ENCODE results near the gene DOK1. TPM values are rescaled to one million over a fixed set of nuclear protein-coding genes. Genes with fewer than 3 reads are reported as not detected.
A peak's percentile ranks its signal among the peaks of the same experiment; 100 is the strongest.

Gene DOK1
- total RNA-seq, 1 experiment from 2014 or later, result 3.4 TPM

DNA sequence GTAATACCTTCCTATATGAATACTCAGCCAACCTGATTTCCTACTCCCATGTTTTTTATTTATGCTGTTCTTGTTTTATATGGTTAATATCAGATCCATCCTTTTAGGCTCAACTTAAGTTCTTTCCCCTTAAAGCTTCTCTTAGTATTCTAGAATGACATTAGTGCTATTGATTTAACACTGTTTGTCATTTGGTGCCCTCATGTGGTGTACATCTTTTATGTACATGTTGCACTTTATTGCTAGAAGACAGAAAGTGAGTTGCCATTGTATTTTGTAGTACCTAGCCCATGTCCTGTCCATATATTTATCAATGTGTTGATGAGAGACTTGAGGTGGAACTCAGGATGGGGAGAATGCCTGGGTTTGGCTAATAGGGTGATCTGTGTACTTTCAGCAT, 22.3 kb upstream of the DOK1 start:
- H3K4me1 Mint-ChIP-seq (ENCODE audit: insufficient read depth, unreplicated experiment), result peaks cover 28% of the 10 kb centered on the region
- H3K27ac Mint-ChIP-seq (ENCODE audit: low read depth, unreplicated experiment), result peak overlapping the region; percentile 20
- ChIA-PET POLR2A (interaction anchor here (0.6 to 8.1 kb wide), 9 partner anchors 25 to 243 kb away, joined by 3 to 135 read pairs (median 4); partner anchors contain the start of genes CCDC142, PCGF1, TTC31 and WBP1), CTCF (interaction anchor here (0.5 to 7.3 kb wide), 20 partner anchors 10 to 170 kb away, joined by 3 to 80 read pairs (median 5); partner anchors contain the start of genes CCDC142, PCGF1 and TTC31)
- TF ChIP-seq CTCF (IDR thresholded peaks at IDR 0.05; ENCODE audit: unreplicated experiment), result peak; percentile 34
- intact Hi-C loops (cut with micrococcal nuclease), result loop anchor here (1.0 to 5.0 kb wide), 3 partner anchors 49 to 195 kb away; partner anchors contain the start of gene TTC31
- H3K36me3 Mint-ChIP-seq (ENCODE audit: insufficient read depth, unreplicated experiment), result peaks cover 9% of the 10 kb centered on the region
- peak; percentile 48 for DNase-seq (ENCODE audit: unreplicated experiment)
- no TSS peak for BruUV-seq (replicated peaks)
- H3K27me3 Mint-ChIP-seq (ENCODE audit: insufficient read depth, unreplicated experiment), result no peaks in the 10 kb centered on the region
- peak overlapping the region; percentile 24 for H3K4me3 Mint-ChIP-seq (ENCODE audit: unreplicated experiment)
- H3K9me3 Mint-ChIP-seq (ENCODE audit: unreplicated experiment), result no peaks in the 10 kb centered on the region

GRCh38 chr2:74533464-74533863, 21.1 kb upstream of the DOK1 start:
- no peak for TF ChIP-seq CTCF (IDR thresholded peaks at IDR 0.05; ENCODE audit: unreplicated experiment)
- Mint-ChIP-seq H3K4me3 (ENCODE audit: unreplicated experiment) (no peak overlapping the region), H3K27ac (ENCODE audit: low read depth, unreplicated experiment) (no peak overlapping the region), H3K27me3 (ENCODE audit: insufficient read depth, unreplicated experiment) (no peaks in the 10 kb centered on the region), H3K9me3 (ENCODE audit: unreplicated experiment) (no peaks in the 10 kb centered on the region), H3K4me1 (ENCODE audit: insufficient read depth, unreplicated experiment) (peaks cover 19% of the 10 kb centered on the region), H3K36me3 (ENCODE audit: insufficient read depth, unreplicated experiment) (peaks cover 4% of the 10 kb centered on the region)
- no peak for DNase-seq (ENCODE audit: unreplicated experiment)
- intact Hi-C loops (cut with micrococcal nuclease), result loop anchor here (5.0 kb wide), 1 partner anchor 196 kb away; no protein-coding TSS in a partner anchor
- no TSS peak for BruUV-seq (replicated peaks)
- ChIA-PET POLR2A (interaction anchor here (4.7 to 8.1 kb wide), 2 partner anchors 27 to 54 kb away, joined by 34 to 135 read pairs; partner anchors contain the start of gene PCGF1), CTCF (interaction anchor here (0.6 to 3.8 kb wide), 12 partner anchors 12 to 78 kb away, joined by 3 to 71 read pairs (median 5); partner anchors contain the start of genes CCDC142 and TTC31)

DNA sequence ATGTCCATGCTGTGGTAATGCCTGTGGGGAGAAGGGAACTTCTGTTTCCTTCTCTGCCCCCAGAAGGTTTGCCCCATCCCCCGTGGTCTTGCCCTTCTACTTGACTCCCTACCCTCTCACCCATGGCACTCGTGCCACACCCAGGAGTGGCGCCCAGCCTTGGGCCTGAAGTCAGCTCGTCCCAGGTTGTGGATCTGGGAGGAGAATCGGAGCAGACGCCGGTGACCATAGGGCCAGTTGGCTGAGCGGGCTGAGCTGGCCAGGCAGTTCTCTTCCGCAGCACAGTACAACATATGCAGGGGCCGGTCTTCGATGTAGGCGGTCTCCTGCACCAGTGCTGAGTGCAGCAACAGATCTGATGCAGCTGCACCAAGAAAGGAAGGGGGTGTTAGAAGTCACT, 20.1 kb upstream of the DOK1 start:
- Mint-ChIP-seq H3K4me3 (ENCODE audit: unreplicated experiment) (no peak overlapping the region), H3K4me1 (ENCODE audit: insufficient read depth, unreplicated experiment) (peaks cover 18% of the 10 kb centered on the region), H3K9me3 (ENCODE audit: unreplicated experiment) (no peaks in the 10 kb centered on the region), H3K27ac (ENCODE audit: low read depth, unreplicated experiment) (no peak overlapping the region), H3K36me3 (ENCODE audit: insufficient read depth, unreplicated experiment) (peaks cover under 1% of the 10 kb centered on the region), H3K27me3 (ENCODE audit: insufficient read depth, unreplicated experiment) (no peaks in the 10 kb centered on the region)
- ChIA-PET CTCF (interaction anchor here (0.7 to 1.5 kb wide), 5 partner anchors 11 to 54 kb away, joined by 3 to 8 read pairs (median 5); partner anchors contain the start of genes CCDC142 and TTC31), POLR2A (no interaction called here)
- no peak for TF ChIP-seq CTCF (IDR thresholded peaks at IDR 0.05; ENCODE audit: unreplicated experiment)
- DNase-seq (ENCODE audit: unreplicated experiment), result no peak
- BruUV-seq (replicated peaks), result no TSS peak
- intact Hi-C loops (cut with micrococcal nuclease), result loop anchor here (5.0 kb wide), 1 partner anchor 197 kb away; no protein-coding TSS in a partner anchor

GRCh38 chr2:74535440-74535965, 19.0 kb upstream of the DOK1 start:
- Mint-ChIP-seq H3K9me3 (ENCODE audit: unreplicated experiment) (no peaks in the 10 kb centered on the region), H3K36me3 (ENCODE audit: insufficient read depth, unreplicated experiment) (no peaks in the 10 kb centered on the region), H3K4me1 (ENCODE audit: insufficient read depth, unreplicated experiment) (peaks cover 18% of the 10 kb centered on the region), H3K4me3 (ENCODE audit: unreplicated experiment) (no peak overlapping the region), H3K27ac (ENCODE audit: low read depth, unreplicated experiment) (no peak overlapping the region), H3K27me3 (ENCODE audit: insufficient read depth, unreplicated experiment) (no peaks in the 10 kb centered on the region)
- DNase-seq (ENCODE audit: unreplicated experiment), result no peak
- CTCF ChIA-PET, result interaction anchor here (0.6 to 0.9 kb wide), 2 partner anchors 52 to 382 kb away, joined by 4 read pairs; partner anchors contain the start of genes CCDC142 and TTC31
- no TSS peak for BruUV-seq (replicated peaks)
- intact Hi-C loops (cut with micrococcal nuclease), result no loop called here
- POLR2A ChIA-PET, result no interaction called here
- TF ChIP-seq CTCF (IDR thresholded peaks at IDR 0.05; ENCODE audit: unreplicated experiment), result no peak
